ENCODE data around the gene OR52N5.

GRCh38 chr11:5807580-5807979, 24.4 kb upstream of the OR52N5 start:
- no peak for TF ChIP-seq CTCF (IDR thresholded peaks at IDR 0.05; ENCODE audit: low read depth, low read length, poor library complexity, severe bottlenecking)
- no peak for TF ChIP-seq EZH2phosphoT487 (IDR thresholded peaks at IDR 0.05; ENCODE audit: borderline replicate concordance, low read length)
